Measurements from ENCODE around the gene MYH11.
"Not testable (repeated sequence)": the region's sequence is repeated elsewhere in the genome, so short reads cannot be mapped to it uniquely, and the experiment has no call there.

MYH11 gene

GRCh38 chr16:15703029-15703736, 153.6 kb downstream of the MYH11 start:
- DNase-seq, result no peak

- no peak for DNase-seq
Measured at GRCh38 chr16:15701975-15702970, 154.6 kb downstream of the MYH11 start.

GRCh38 chr16:15701367-15701766, 155.5 kb downstream of the MYH11 start:
- DNase-seq, result no peak

- DNase-seq, result no peak
Measured at GRCh38 chr16:15699819-15700218, 157.0 kb downstream of the MYH11 start.

- DNase-seq, result no peak
Measured at GRCh38 chr16:15694499-15694898, 162.3 kb downstream of the MYH11 start.

GRCh38 chr16:15692508-15692907, 164.3 kb downstream of the MYH11 start:
- DNase-seq, result not testable (repeated sequence)

GRCh38 chr16:15691046-15691445, 165.8 kb downstream of the MYH11 start:
- no peak for DNase-seq

- no peak for DNase-seq
Measured at GRCh38 chr16:15690296-15690695, 166.5 kb downstream of the MYH11 start.

- DNase-seq, result no peak
Measured at GRCh38 chr16:15689290-15689689, 167.5 kb downstream of the MYH11 start.

- DNase-seq, result no peak
Measured at GRCh38 chr16:15686287-15686686, 170.5 kb downstream of the MYH11 start.

- peak; percentile 58 for DNase-seq
Measured at GRCh38 chr16:15682105-15682570, 174.7 kb downstream of the MYH11 start.

- DNase-seq, result no peak
Measured at GRCh38 chr16:15677447-15677846, 179.4 kb downstream of the MYH11 start.

- DNase-seq, result no peak
Measured at GRCh38 chr16:15676506-15676905, 180.3 kb downstream of the MYH11 start.

- no peak for DNase-seq
Measured at GRCh38 chr16:15674571-15674970, 182.3 kb downstream of the MYH11 start.

- peak; percentile 89 for DNase-seq
Measured at GRCh38 chr16:15672514-15673167, 184.2 kb downstream of the MYH11 start.

GRCh38 chr16:15672127-15672513, 184.7 kb downstream of the MYH11 start:
- not testable (repeated sequence) for DNase-seq

GRCh38 chr16:15671530-15672117, 185.2 kb downstream of the MYH11 start:
- DNase-seq, result no peak

- no peak for DNase-seq
Measured at GRCh38 chr16:15667091-15667742, 189.6 kb downstream of the MYH11 start.

GRCh38 chr16:15665107-15665506, 191.7 kb downstream of the MYH11 start:
- no peak for DNase-seq

GRCh38 chr16:15660203-15660601, 196.6 kb downstream of the MYH11 start:
- no peak for DNase-seq

- DNase-seq, result no peak
Measured at GRCh38 chr16:15658556-15658955, 198.3 kb downstream of the MYH11 start.

GRCh38 chr16:15658149-15658548, 198.7 kb downstream of the MYH11 start:
- no peak for DNase-seq

Measured in CD4-positive, alpha-beta T cell treated with Interleukin-15 for 1 hour (primary cell).